Measurements from ENCODE around the gene EXOSC1. TPM values are rescaled to one million over a fixed set of nuclear protein-coding genes. Genes with fewer than 3 reads are reported as not detected.

Gene EXOSC1
- total RNA-seq, 1 donor from 2014 or later: 11.3 TPM

DNA sequence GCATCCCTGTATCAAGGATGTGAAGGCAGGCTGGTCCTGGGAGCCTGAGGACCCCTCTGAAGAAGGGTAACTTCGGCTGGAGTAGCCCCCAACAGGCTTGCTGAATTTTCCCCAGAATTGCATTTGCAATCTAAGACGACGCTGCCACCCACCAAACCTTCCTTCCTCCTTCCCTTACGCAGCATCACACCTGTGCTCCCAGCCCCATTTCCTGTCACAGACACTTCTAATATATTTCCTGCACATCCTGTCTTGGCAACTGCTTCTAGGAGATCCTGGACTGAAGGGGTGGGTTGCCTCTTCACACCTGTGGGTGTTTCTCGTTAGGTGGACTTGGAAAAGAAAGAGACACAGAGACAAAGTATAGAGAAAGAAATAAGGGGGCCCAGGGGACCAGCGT lies 29.2 kb downstream of the EXOSC1 start:
- TF ChIP-seq CTCF (IDR thresholded peaks at IDR 0.05): no peak
- no peaks in the 10 kb centered on the region for H3K36me3 ChIP-seq
- H3K4me1 ChIP-seq: no peaks in the 10 kb centered on the region
- DNase-seq (ENCODE audit: low spot score in 2 of 2): no peak
- no peaks in the 10 kb centered on the region for H3K9me3 ChIP-seq
- no peaks in the 10 kb centered on the region for H3K27me3 ChIP-seq
- intact Hi-C loops (cut with DNase I): no loop called here
- H3K4me3 ChIP-seq: no peak overlapping the region
- H3K27ac ChIP-seq: no peak overlapping the region

GRCh38 chr10:97412891-97413304 lies 32.9 kb downstream of the EXOSC1 start:
- DNase-seq (ENCODE audit: low spot score in 2 of 2): no peak
- H3K4me3 ChIP-seq: no peak overlapping the region
- no peak overlapping the region for H3K27ac ChIP-seq
- H3K27me3 ChIP-seq: no peaks in the 10 kb centered on the region
- H3K4me1 ChIP-seq: no peaks in the 10 kb centered on the region
- TF ChIP-seq CTCF (IDR thresholded peaks at IDR 0.05): no peak
- no peaks in the 10 kb centered on the region for H3K36me3 ChIP-seq
- H3K9me3 ChIP-seq: no peaks in the 10 kb centered on the region
- intact Hi-C loops (cut with DNase I): no loop called here

- Histone ChIP-seq H3K36me3 (no peaks in the 10 kb centered on the region), H3K27ac (no peak overlapping the region), H3K4me3 (no peak overlapping the region), H3K27me3 (no peaks in the 10 kb centered on the region), H3K4me1 (peaks cover 0 to 3% of the 10 kb centered on the region in 2 donors), H3K9me3 (no peaks in the 10 kb centered on the region)
- intact Hi-C loops (cut with DNase I): no loop called here
- TF ChIP-seq CTCF (IDR thresholded peaks at IDR 0.05): no peak
- no peak for DNase-seq (ENCODE audit: low spot score in 2 of 2)
Observed at GRCh38 chr10:97411406-97411805, 34.4 kb downstream of the EXOSC1 start.

GRCh38 chr10:97408496-97408992 lies 37.3 kb downstream of the EXOSC1 start:
- no peak for DNase-seq (ENCODE audit: low spot score in 2 of 2)
- intact Hi-C loops (cut with DNase I): no loop called here
- H3K4me3 ChIP-seq: no peak overlapping the region
- TF ChIP-seq CTCF (IDR thresholded peaks at IDR 0.05): no peak
- peaks cover 0 to 3% of the 10 kb centered on the region in 2 donors for H3K4me1 ChIP-seq
- H3K36me3 ChIP-seq: no peaks in the 10 kb centered on the region
- no peak overlapping the region for H3K27ac ChIP-seq
- H3K9me3 ChIP-seq: no peaks in the 10 kb centered on the region
- no peaks in the 10 kb centered on the region for H3K27me3 ChIP-seq

GRCh38 chr10:97407952-97408248 lies 37.9 kb downstream of the EXOSC1 start:
- TF ChIP-seq CTCF (IDR thresholded peaks at IDR 0.05): no peak
- no peaks in the 10 kb centered on the region for H3K9me3 ChIP-seq
- H3K36me3 ChIP-seq: no peaks in the 10 kb centered on the region
- no peak overlapping the region for H3K27ac ChIP-seq
- H3K4me1 ChIP-seq: peaks cover 0 to 3% of the 10 kb centered on the region in 2 donors
- no peaks in the 10 kb centered on the region for H3K27me3 ChIP-seq
- no peak overlapping the region for H3K4me3 ChIP-seq
- no peak for DNase-seq (ENCODE audit: low spot score in 2 of 2)
- intact Hi-C loops (cut with DNase I): loop anchor here (2.0 kb wide), 1 partner anchor 145 kb away; no protein-coding TSS in a partner anchor
